IMR-90 (cell line): ENCODE results near the gene PAX1. TPM values are rescaled to one million over a fixed set of nuclear protein-coding genes. Genes with fewer than 3 reads are reported as not detected.

Source experiments
- ELK1 ChIP-seq: fragments of 150-350 bp; IDR thresholded peaks from 2 replicates; pipeline ENCODE4 v1.6.1; 2016; ENCODE audit warnings: low read depth, mild to moderate bottlenecking, low read length, moderate library complexity, borderline replicate concordance
- MAZ ChIP-seq: IDR thresholded peaks from 2 replicates; pipeline ENCODE4 v1.6.1; 2012; ENCODE audit warnings: low read depth, mild to moderate bottlenecking, low read length, improper control_type of control experiment, moderate library complexity, borderline replicate concordance
- RCOR1 ChIP-seq: IDR thresholded peaks from 2 replicates; pipeline ENCODE4 v1.6.1; 2012; ENCODE audit warnings: mild to moderate bottlenecking, low read length, improper control_type of control experiment; ENCODE audit not compliant: insufficient replicate concordance
- RFX5 ChIP-seq: IDR thresholded peaks from 2 replicates; pipeline ENCODE4 v1.8.0; 2012; ENCODE audit warnings: low read depth, mild to moderate bottlenecking, low read length, moderate library complexity
- polyA plus RNA-seq, 3 experiments: library from polyadenylated mRNA; depleted of rRNA; stranded (reverse); fragments of >200 nt; gene quantifications; 2 replicates each; pipeline ENCODE4 v1.2.3, GENCODE V29; 2012; ENCODE audit warnings: low replicate concordance in 1 of 3
- total RNA-seq: library from RNA; depleted of rRNA; stranded (reverse); fragments of >200 nt; gene quantifications from 2 replicates; pipeline ENCODE4 v1.2.3, GENCODE V29; 2012

PAX1 gene
- total and polyA plus RNA-seq, 2 of the 4 experiments (the other 2 are of a cell fraction): not detected

- TF ChIP-seq ELK1 (no peak), RCOR1 (no peak), RFX5 (no peak), MAZ (no peak)
Observed at GRCh38 chr20:21656308-21657067, 49.0 kb upstream of the PAX1 start (continued).
